Testis (tissue), 3 donors: ENCODE results near the gene ECHS1. TPM values are rescaled to one million over a fixed set of nuclear protein-coding genes. Genes with fewer than 3 reads are reported as not detected.

Experiments
- DNase-seq: peaks from one replicate; pipeline ENCODE4 v3.0.0-alpha.2; 2019
- H3K27ac ChIP-seq, 2 donors: fragments of 200-600 bp; sonication (generic); one replicate each; pipeline ENCODE4 v1.5.1; 2019
- H3K27me3 ChIP-seq: fragments of 200-600 bp; sonication (generic); one replicate; pipeline ENCODE4 v1.5.1; 2019
- H3K36me3 ChIP-seq: fragments of 200-600 bp; sonication (generic); one replicate; pipeline ENCODE4 v1.5.1; 2017; ENCODE audit warnings: low read depth; ENCODE audit errors: missing control alignments
- H3K4me1 ChIP-seq: fragments of 200-600 bp; sonication (generic); one replicate; pipeline ENCODE4 v1.5.1; 2019
- H3K4me3 ChIP-seq, 2 donors: fragments of 200-600 bp; sonication (generic); one replicate each; pipeline ENCODE4 v1.5.1; 2017 to 2019
- H3K9me3 ChIP-seq: fragments of 200-600 bp; sonication (generic); one replicate; pipeline ENCODE4 v1.5.1; 2017
- CTCF ChIP-seq, 3 experiments: fragments of 450-650 bp in 2 of 3; fragments of 200-600 bp in 1 of 3; sonication (generic) in 1 of 3; IDR thresholded peaks; one replicate each; pipeline ENCODE4 v1.5.1; 2016 to 2019; ENCODE audit warnings: antibody characterized with exemption in 3 of 3, mild to moderate bottlenecking in 2 of 3, moderate library complexity in 1 of 3
- POLR2A ChIP-seq: fragments of 450-650 bp; IDR thresholded peaks from one replicate; pipeline ENCODE4 v1.6.1; 2017; ENCODE audit warnings: antibody characterized with exemption, mild to moderate bottlenecking, moderate library complexity
- WGBS, 2 donors: methylation state at CpG; one replicate each; pipeline ENCODE4 v1.1.5; 2018; 5-methylcytosine and 5-hydroxymethylcytosine counted together
- intact Hi-C: fragments of 100-400 bp; cut with DNase I; formaldehyde crosslinking; loops from one replicate; pipeline ENCODE4 v1.15.1; 2023; ENCODE audit warnings: low total_unique reads
- polyA plus RNA-seq: library from polyadenylated mRNA; stranded (reverse); fragments of 350-450 nt; fragmentation: Illumina TruSeq; extraction: RNeasy Lipid Tissue Mini Kit (QIAGEN cat#74804); gene quantifications from one replicate; pipeline ENCODE4 v1.2.3, GENCODE V29; 2014; ENCODE audit warnings: low read depth, low replicate concordance; ENCODE audit not compliant: insufficient read depth
- total RNA-seq, 2 donors: library from RNA; depleted of rRNA; stranded (reverse); fragments of >200 nt; gene quantifications; one replicate each; pipeline ENCODE4 v1.2.3, GENCODE V29; 2016

ECHS1 gene
- total and polyA plus RNA-seq, 3 donors from 2014 or later, result 104 to 118 (median 118) TPM

- intact Hi-C loops, result no loop called here
- no peaks in the 10 kb centered on the region for H3K27me3 ChIP-seq
- H3K36me3 ChIP-seq, result no peaks in the 10 kb centered on the region
- no peak overlapping the region for H3K4me3 ChIP-seq
- no peak for TF ChIP-seq CTCF (IDR thresholded peaks at IDR 0.05)
- TF ChIP-seq POLR2A, result no peak
- WGBS, 2 donors, result 80 to 90% methylated on average over 8 of the region's 8 CpGs
- H3K4me1 ChIP-seq, result no peaks in the 10 kb centered on the region
- no peak overlapping the region for H3K27ac ChIP-seq
- H3K9me3 ChIP-seq, result no peaks in the 10 kb centered on the region
- no peak for DNase-seq
These were observed 30.2 kb downstream of the ECHS1 start for GRCh38 chr10:133342942-133343341.

GRCh38 chr10:133341983-133342382 is 31.2 kb downstream of the ECHS1 start:
- Histone ChIP-seq H3K27ac (no peak overlapping the region), H3K36me3 (no peaks in the 10 kb centered on the region), H3K27me3 (no peaks in the 10 kb centered on the region), H3K4me1 (no peaks in the 10 kb centered on the region), H3K4me3 (no peak overlapping the region), H3K9me3 (no peaks in the 10 kb centered on the region)
- DNase-seq, result no peak
- intact Hi-C loops, result no loop called here
- 90 to 94% methylated on average over 4 of the region's 4 CpGs for WGBS, 2 donors
- no peak for TF ChIP-seq CTCF (IDR thresholded peaks at IDR 0.05)
- no peak for TF ChIP-seq POLR2A

- Histone ChIP-seq H3K27ac (no peak overlapping the region), H3K27me3 (peaks cover 7% of the 10 kb centered on the region), H3K4me3 (no peak overlapping the region), H3K4me1 (peaks cover 21% of the 10 kb centered on the region), H3K36me3 (no peaks in the 10 kb centered on the region), H3K9me3 (no peaks in the 10 kb centered on the region)
- intact Hi-C loops, result no loop called here
- no peak for TF ChIP-seq POLR2A
- no peak for TF ChIP-seq CTCF (IDR thresholded peaks at IDR 0.05)
- DNase-seq, result no peak
- WGBS, 2 donors, result 89% methylated on average over 13 of the region's 13 CpGs
These were observed 33.3 kb downstream of the ECHS1 start for GRCh38 chr10:133339708-133340380.

GRCh38 chr10:133338080-133339071 is 34.8 kb downstream of the ECHS1 start:
- no peak for DNase-seq
- no peak overlapping the region for H3K27ac ChIP-seq
- intact Hi-C loops, result no loop called here
- 72 to 75% methylated on average over 10 of the region's 10 CpGs for WGBS, 2 donors
- TF ChIP-seq CTCF (IDR thresholded peaks at IDR 0.05) (no peak), POLR2A (no peak)
- no peaks in the 10 kb centered on the region for H3K36me3 ChIP-seq
- H3K27me3 ChIP-seq, result peaks cover 7% of the 10 kb centered on the region
- no peaks in the 10 kb centered on the region for H3K9me3 ChIP-seq
- H3K4me3 ChIP-seq, result no peak overlapping the region
- peaks cover 23% of the 10 kb centered on the region for H3K4me1 ChIP-seq
